Measurements from ENCODE around the gene GABPB1.

DNA sequence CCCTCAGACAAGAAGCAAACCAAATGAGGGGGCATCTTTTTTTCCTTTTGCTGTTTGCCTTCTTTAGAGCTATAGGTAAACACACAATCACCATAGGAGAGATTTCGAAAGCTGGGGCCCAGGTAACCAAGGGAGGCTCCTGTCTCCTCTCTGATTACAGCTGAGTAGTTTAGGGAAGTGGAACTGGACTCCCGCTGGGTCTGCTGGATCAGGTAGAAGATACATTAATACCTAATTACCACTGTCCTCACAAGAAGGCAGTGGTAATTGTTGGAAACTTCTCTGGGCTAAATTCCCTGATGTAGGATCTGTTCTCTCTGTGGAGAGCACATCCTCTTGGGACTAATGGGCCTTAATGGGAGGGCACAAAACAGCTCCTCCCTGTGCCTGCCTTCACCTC, 122.2 kb downstream of the GABPB1 start:
- TF ChIP-seq, protein P1, sequence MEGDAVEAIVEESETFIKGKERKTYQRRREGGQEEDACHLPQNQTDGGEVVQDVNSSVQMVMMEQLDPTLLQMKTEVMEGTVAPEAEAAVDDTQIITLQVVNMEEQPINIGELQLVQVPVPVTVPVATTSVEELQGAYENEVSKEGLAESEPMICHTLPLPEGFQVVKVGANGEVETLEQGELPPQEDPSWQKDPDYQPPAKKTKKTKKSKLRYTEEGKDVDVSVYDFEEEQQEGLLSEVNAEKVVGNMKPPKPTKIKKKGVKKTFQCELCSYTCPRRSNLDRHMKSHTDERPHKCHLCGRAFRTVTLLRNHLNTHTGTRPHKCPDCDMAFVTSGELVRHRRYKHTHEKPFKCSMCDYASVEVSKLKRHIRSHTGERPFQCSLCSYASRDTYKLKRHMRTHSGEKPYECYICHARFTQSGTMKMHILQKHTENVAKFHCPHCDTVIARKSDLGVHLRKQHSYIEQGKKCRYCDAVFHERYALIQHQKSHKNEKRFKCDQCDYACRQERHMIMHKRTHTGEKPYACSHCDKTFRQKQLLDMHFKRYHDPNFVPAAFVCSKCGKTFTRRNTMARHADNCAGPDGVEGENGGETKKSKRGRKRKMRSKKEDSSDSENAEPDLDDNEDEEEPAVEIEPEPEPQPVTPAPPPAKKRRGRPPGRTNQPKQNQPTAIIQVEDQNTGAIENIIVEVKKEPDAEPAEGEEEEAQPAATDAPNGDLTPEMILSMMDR (IDR thresholded peaks at IDR 0.05; ENCODE audit: low read depth, low read length): no peak
- TF ChIP-seq POLR2A (IDR thresholded peaks at IDR 0.05; ENCODE audit: extremely low read depth, insufficient read length) (no peak), MYC (IDR thresholded peaks at IDR 0.05; ENCODE audit: low read depth, low read length) (no peak)

Data from NB4 (cell line).